Neural cell (in vitro differentiated cells): Measurements from ENCODE around the gene HNRNPF. TPM values are rescaled to one million over a fixed set of nuclear protein-coding genes. Genes with fewer than 3 reads are reported as not detected.
"Not testable (repeated sequence)": the region's sequence is repeated elsewhere in the genome, so short reads cannot be mapped to it uniquely, and the experiment has no call there.

Experiments used
- H2AFZ ChIP-seq: fragments of 200-600, 300-800 bp; sonication (generic), shearing (Covaris generic); 2 replicates; pipeline ENCODE4 v1.6.0; 2014; ENCODE audit warnings: low read depth, mild to moderate bottlenecking, antibody characterized with exemption, low read length, moderate library complexity
- H3F3A ChIP-seq: fragments of 200-600 bp; shearing (Covaris generic); 2 replicates; pipeline ENCODE4 v1.6.1; 2016; ENCODE audit warnings: mild to moderate bottlenecking, moderate library complexity, mixed read lengths, antibody characterized with exemption, low read length; ENCODE audit not compliant: insufficient read depth, poor library complexity, severe bottlenecking
- H3K27ac ChIP-seq: fragments of 200-600, 300-800 bp; sonication (generic), shearing (Covaris generic); 2 replicates; pipeline ENCODE4 v1.5.1; 2014; ENCODE audit warnings: mild to moderate bottlenecking, low read length, moderate library complexity
- H3K27me3 ChIP-seq: fragments of 300-800, 200-600 bp; sonication (generic), shearing (Covaris generic); 2 replicates; pipeline ENCODE4 v1.6.0; 2014; ENCODE audit warnings: mild to moderate bottlenecking, low read depth, low read length, moderate library complexity; ENCODE audit not compliant: insufficient read depth
- H3K36me3 ChIP-seq: fragments of 300-800, 200-600 bp; sonication (generic), shearing (Covaris generic); 2 replicates; pipeline ENCODE4 v1.5.1; 2014; ENCODE audit warnings: mild to moderate bottlenecking, antibody characterized with exemption, low read length, moderate library complexity; ENCODE audit not compliant: insufficient read depth
- H3K4me2 ChIP-seq: fragments of 300-800, 200-600 bp; sonication (generic), shearing (Covaris generic); 2 replicates; pipeline ENCODE4 v1.6.0; 2014; ENCODE audit warnings: mild to moderate bottlenecking, low read length
- H3K4me3 ChIP-seq: fragments of 300-800, 200-600 bp; sonication (generic), shearing (Covaris generic); 2 replicates; pipeline ENCODE4 v1.5.1; 2014; ENCODE audit warnings: mild to moderate bottlenecking, low read length, moderate library complexity
- H3K79me2 ChIP-seq: fragments of 200-600 bp; shearing (Covaris generic); replicated peaks from 2 replicates; pipeline ENCODE4 v1.6.0; 2014; ENCODE audit warnings: mild to moderate bottlenecking, low read length, moderate library complexity; ENCODE audit not compliant: insufficient read depth
- H3K9ac ChIP-seq: fragments of 300-800, 200-600 bp; sonication (generic), shearing (Covaris generic); 2 replicates; pipeline ENCODE4 v1.6.1; 2016; ENCODE audit warnings: mild to moderate bottlenecking, low read length, mixed read lengths
- H3K9me2 ChIP-seq: fragments of 200-600 bp; shearing (Covaris generic); 2 replicates; pipeline ENCODE4 v1.6.1; 2016; ENCODE audit warnings: mild to moderate bottlenecking, low read length, mixed read lengths; ENCODE audit not compliant: insufficient read depth
- H3K9me3 ChIP-seq: fragments of 200-600, 300-800 bp; sonication (generic), shearing (Covaris generic); 2 replicates; pipeline ENCODE4 v1.6.1; 2016; ENCODE audit warnings: mild to moderate bottlenecking, mixed run types, low read length, moderate library complexity, mixed read lengths
- H4K20me1 ChIP-seq: fragments of 200-600 bp; shearing (Covaris generic); 2 replicates; pipeline ENCODE4 v1.6.1; 2016; ENCODE audit warnings: mild to moderate bottlenecking, mixed run types; ENCODE audit not compliant: insufficient read depth
- EP300 ChIP-seq: fragments of 450-650 bp; conservative IDR thresholded peaks from 2 replicates; pipeline ENCODE4 v1.6.1; 2014; ENCODE audit warnings: antibody characterized with exemption, mild to moderate bottlenecking, moderate library complexity; ENCODE audit not compliant: poor library complexity, severe bottlenecking
- EZH2 ChIP-seq: fragments of 200-600, 300-800 bp; shearing (Covaris generic), sonication (generic); IDR thresholded peaks from 2 replicates; pipeline ENCODE4 v1.6.1; 2014; ENCODE audit warnings: antibody characterized with exemption, low read length, borderline replicate concordance, mild to moderate bottlenecking; ENCODE audit not compliant: insufficient read depth, poor library complexity, severe bottlenecking
- MXI1 ChIP-seq: fragments of 450-650 bp; conservative IDR thresholded peaks from 2 replicates; pipeline ENCODE4 v1.6.1; 2014; ENCODE audit warnings: antibody characterized with exemption, mild to moderate bottlenecking; ENCODE audit not compliant: poor library complexity, severe bottlenecking
- POLR2AphosphoS5 ChIP-seq: IDR thresholded peaks from 2 replicates; pipeline ENCODE4 v1.6.1; 2012
- RAD21 ChIP-seq: fragments of 450-650 bp; conservative IDR thresholded peaks from 2 replicates; pipeline ENCODE4 v1.6.1; 2014; ENCODE audit warnings: antibody characterized with exemption, mild to moderate bottlenecking, moderate library complexity
- REST ChIP-seq: IDR thresholded peaks from 2 replicates; pipeline ENCODE4 v1.6.1; 2012; ENCODE audit warnings: borderline replicate concordance
- SMC3 ChIP-seq: fragments of 450-650 bp; conservative IDR thresholded peaks from 2 replicates; pipeline ENCODE4 v1.6.1; 2014; ENCODE audit warnings: antibody characterized with exemption, mild to moderate bottlenecking, moderate library complexity; ENCODE audit not compliant: poor library complexity
- TAF1 ChIP-seq: IDR thresholded peaks from 2 replicates; pipeline ENCODE4 v1.6.1; 2012; ENCODE audit warnings: low read depth
- polyA plus RNA-seq: library from polyadenylated mRNA; depleted of rRNA; stranded (reverse); fragments of >200 nt; gene quantifications from 2 replicates; pipeline ENCODE4 v1.2.3, GENCODE V29; 2014
- TF ChIP-seq, protein P1 (sequence below): fragments of 450-650 bp; IDR thresholded peaks from 2 replicates; pipeline ENCODE4 v1.5.1; 2014; ENCODE audit warnings: antibody characterized with exemption, mild to moderate bottlenecking, moderate library complexity; ENCODE audit not compliant: poor library complexity, severe bottlenecking

The HNRNPF gene
- polyA plus RNA-seq, 1 donor from 2014 or later: 65.0 TPM

GRCh38 chr10:43427166-43427825, 18.3 kb upstream of the HNRNPF start:
- H3K9me2 ChIP-seq: no peaks in the 10 kb centered on the region
- H3K79me2 ChIP-seq: no peaks in the 10 kb centered on the region
- no peaks in the 10 kb centered on the region for H3K36me3 ChIP-seq
- no peak overlapping the region for H3K9ac ChIP-seq
- no peaks in the 10 kb centered on the region for H4K20me1 ChIP-seq
- no peaks in the 10 kb centered on the region for H3K9me3 ChIP-seq
- H3K27me3 ChIP-seq: no peaks in the 10 kb centered on the region
- H3K4me2 ChIP-seq: no peak overlapping the region
- H3F3A ChIP-seq: no peaks in the 10 kb centered on the region
- TF ChIP-seq REST: no peak
- no peak for TF ChIP-seq RAD21
- TF ChIP-seq TAF1: no peak
- TF ChIP-seq POLR2AphosphoS5: no peak
- no peak for TF ChIP-seq EP300
- TF ChIP-seq, protein P1, sequence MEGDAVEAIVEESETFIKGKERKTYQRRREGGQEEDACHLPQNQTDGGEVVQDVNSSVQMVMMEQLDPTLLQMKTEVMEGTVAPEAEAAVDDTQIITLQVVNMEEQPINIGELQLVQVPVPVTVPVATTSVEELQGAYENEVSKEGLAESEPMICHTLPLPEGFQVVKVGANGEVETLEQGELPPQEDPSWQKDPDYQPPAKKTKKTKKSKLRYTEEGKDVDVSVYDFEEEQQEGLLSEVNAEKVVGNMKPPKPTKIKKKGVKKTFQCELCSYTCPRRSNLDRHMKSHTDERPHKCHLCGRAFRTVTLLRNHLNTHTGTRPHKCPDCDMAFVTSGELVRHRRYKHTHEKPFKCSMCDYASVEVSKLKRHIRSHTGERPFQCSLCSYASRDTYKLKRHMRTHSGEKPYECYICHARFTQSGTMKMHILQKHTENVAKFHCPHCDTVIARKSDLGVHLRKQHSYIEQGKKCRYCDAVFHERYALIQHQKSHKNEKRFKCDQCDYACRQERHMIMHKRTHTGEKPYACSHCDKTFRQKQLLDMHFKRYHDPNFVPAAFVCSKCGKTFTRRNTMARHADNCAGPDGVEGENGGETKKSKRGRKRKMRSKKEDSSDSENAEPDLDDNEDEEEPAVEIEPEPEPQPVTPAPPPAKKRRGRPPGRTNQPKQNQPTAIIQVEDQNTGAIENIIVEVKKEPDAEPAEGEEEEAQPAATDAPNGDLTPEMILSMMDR: no peak
- no peak for TF ChIP-seq EZH2
- no peak for TF ChIP-seq MXI1
- TF ChIP-seq SMC3: no peak
- H2AFZ ChIP-seq: no peak overlapping the region
- no peak overlapping the region for H3K4me3 ChIP-seq
- no peak overlapping the region for H3K27ac ChIP-seq

- not testable (repeated sequence) for H3K9ac ChIP-seq, H2AFZ ChIP-seq
These were observed 17.5 kb upstream of the HNRNPF start for GRCh38 chr10:43426476-43426875.

GRCh38 chr10:43424416-43424815, 15.4 kb upstream of the HNRNPF start:
- H3K27ac ChIP-seq: no peak overlapping the region
- H3K79me2 ChIP-seq: no peaks in the 10 kb centered on the region
- peaks cover 9% of the 10 kb centered on the region for H3K9me3 ChIP-seq
- H4K20me1 ChIP-seq: no peaks in the 10 kb centered on the region
- H2AFZ ChIP-seq: no peak overlapping the region
- H3K9me2 ChIP-seq: no peaks in the 10 kb centered on the region
- H3K9ac ChIP-seq: no peak overlapping the region
- H3K36me3 ChIP-seq: no peaks in the 10 kb centered on the region
- H3K4me3 ChIP-seq: no peak overlapping the region
- TF ChIP-seq REST: no peak
- TF ChIP-seq RAD21: no peak
- TF ChIP-seq, protein P1: no peak
- no peak for TF ChIP-seq EP300
- H3F3A ChIP-seq: no peaks in the 10 kb centered on the region
- no peak overlapping the region for H3K4me2 ChIP-seq
- no peaks in the 10 kb centered on the region for H3K27me3 ChIP-seq

More at GRCh38 chr10:43426476-43426875, 17.5 kb upstream of the HNRNPF start:
- H3K9me2 ChIP-seq, H3K36me3 ChIP-seq, H3K9me3 ChIP-seq, H4K20me1 ChIP-seq, H3K27ac ChIP-seq, H3K4me2 ChIP-seq, H3K27me3 ChIP-seq, H3F3A ChIP-seq, H3K4me3 ChIP-seq, H3K79me2 ChIP-seq: not testable (repeated sequence)
